ENCODE measurements around the gene CCNDBP1. TPM values are rescaled to one million over a fixed set of nuclear protein-coding genes. Genes with fewer than 3 reads are reported as not detected.

Gene CCNDBP1
- total and polyA plus RNA-seq, 5 donors from 2014 or later: 111 to 352 (median 303) TPM

DNA sequence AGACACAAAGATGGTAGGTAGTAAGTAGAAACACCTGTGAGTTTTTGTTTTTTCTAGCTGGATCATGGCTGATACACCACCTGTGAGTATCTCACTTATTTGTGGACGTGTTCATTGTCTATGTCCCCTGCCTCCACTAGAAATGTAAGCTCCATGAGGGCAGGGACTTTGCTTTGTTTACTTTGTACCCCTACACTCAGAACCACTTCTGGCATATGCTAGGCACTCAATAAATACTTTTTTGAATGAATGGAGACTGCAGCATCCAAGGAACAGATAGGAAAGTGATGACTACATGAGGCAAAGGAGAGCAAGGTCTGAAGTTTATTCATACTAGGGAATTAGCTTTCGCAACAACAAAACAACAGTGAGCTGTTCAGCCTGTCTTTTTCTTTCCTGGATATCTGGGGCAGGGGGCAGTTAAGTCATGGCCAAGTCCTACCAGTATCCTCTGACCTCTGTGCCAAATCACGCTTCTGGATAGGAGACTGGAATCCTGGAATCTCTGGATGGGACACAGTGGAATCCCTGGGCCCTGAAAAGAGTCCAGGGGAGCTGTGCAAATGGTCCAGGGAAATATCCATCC is 47.2 kb downstream of the CCNDBP1 start:
- Mint-ChIP-seq H3K4me3 (no peak overlapping the region), H3K27ac (no peak overlapping the region)

GRCh38 chr15:43235536-43235935 is 50.3 kb downstream of the CCNDBP1 start:
- peaks cover 0 to 4% (median 0%) of the 10 kb centered on the region in 7 donors for H3K9me3 Mint-ChIP-seq

More for the DNA sequence above, 47.2 kb downstream of the CCNDBP1 start:
- DNase-seq (no peak), ATAC-seq (ENCODE audit: low read depth in 2 of 2) (no peak)
- Histone ChIP-seq H3K9me3 (ENCODE audit: control insufficient read depth in 2 of 2, low read length in 2 of 2) (no peaks in the 10 kb centered on the region), H3K27ac (ENCODE audit: insufficient read depth, low read length, poor library complexity, severe bottlenecking) (no peak overlapping the region), H3K4me3 (ENCODE audit: low read depth, low read length) (no peak overlapping the region), H3K4me1 (ENCODE audit: control insufficient read depth, insufficient read depth, low read length, poor library complexity, severe bottlenecking) (no peaks in the 10 kb centered on the region), H3K27me3 (ENCODE audit: control insufficient read depth, insufficient read depth, low read length) (no peaks in the 10 kb centered on the region), H3K36me3 (ENCODE audit: control insufficient read depth, insufficient read depth, low read length) (no peaks in the 10 kb centered on the region)
- H3K36me3 Mint-ChIP-seq: no peaks in the 10 kb centered on the region
- peaks cover 28% of the 10 kb centered on the region for H3K27me3 Mint-ChIP-seq
- no peaks in the 10 kb centered on the region for H3K4me1 Mint-ChIP-seq
- H3K9me3 Mint-ChIP-seq: peaks cover 0 to 4% (median 0%) of the 10 kb centered on the region in 7 donors

GRCh38 chr15:43237842-43238470 is 52.8 kb downstream of the CCNDBP1 start:
- H3K27me3 ChIP-seq (ENCODE audit: control insufficient read depth, insufficient read depth, low read length): peaks cover 3% of the 10 kb centered on the region
- Mint-ChIP-seq H3K36me3 (no peaks in the 10 kb centered on the region), H3K27me3 (peaks cover 34% of the 10 kb centered on the region), H3K4me1 (no peaks in the 10 kb centered on the region), H3K4me3 (no peak overlapping the region), H3K27ac (no peak overlapping the region), H3K9me3 (peaks cover 0 to 4% (median 0%) of the 10 kb centered on the region in 7 donors)
- H3K4me1 ChIP-seq (ENCODE audit: control insufficient read depth, insufficient read depth, low read length, poor library complexity, severe bottlenecking): no peaks in the 10 kb centered on the region
- no peak overlapping the region for H3K4me3 ChIP-seq (ENCODE audit: low read depth, low read length)
- DNase-seq (no peak), ATAC-seq (ENCODE audit: low read depth in 2 of 2) (no peak)
- H3K27ac ChIP-seq (ENCODE audit: insufficient read depth, low read length, poor library complexity, severe bottlenecking): no peak overlapping the region
- H3K9me3 ChIP-seq (ENCODE audit: control insufficient read depth in 2 of 2, low read length in 2 of 2): no peaks in the 10 kb centered on the region
- H3K36me3 ChIP-seq (ENCODE audit: control insufficient read depth, insufficient read depth, low read length): no peaks in the 10 kb centered on the region

More at GRCh38 chr15:43235536-43235935, 50.3 kb downstream of the CCNDBP1 start:
- no peaks in the 10 kb centered on the region for H3K36me3 Mint-ChIP-seq
- H3K9me3 ChIP-seq (ENCODE audit: control insufficient read depth in 2 of 2, low read length in 2 of 2): no peaks in the 10 kb centered on the region
- no peak for ATAC-seq (ENCODE audit: low read depth in 2 of 2)
- H3K4me1 Mint-ChIP-seq: no peaks in the 10 kb centered on the region
- no peak overlapping the region for H3K4me3 ChIP-seq (ENCODE audit: low read depth, low read length)
- no peak overlapping the region for H3K27ac ChIP-seq (ENCODE audit: insufficient read depth, low read length, poor library complexity, severe bottlenecking)
- no peaks in the 10 kb centered on the region for H3K4me1 ChIP-seq (ENCODE audit: control insufficient read depth, insufficient read depth, low read length, poor library complexity, severe bottlenecking)
- H3K36me3 ChIP-seq (ENCODE audit: control insufficient read depth, insufficient read depth, low read length): no peaks in the 10 kb centered on the region
- peaks cover 3% of the 10 kb centered on the region for H3K27me3 ChIP-seq (ENCODE audit: control insufficient read depth, insufficient read depth, low read length)
- no peak overlapping the region for H3K4me3 Mint-ChIP-seq
- H3K27ac Mint-ChIP-seq: no peak overlapping the region
- DNase-seq: no peak
- peaks cover 29% of the 10 kb centered on the region for H3K27me3 Mint-ChIP-seq

DNA sequence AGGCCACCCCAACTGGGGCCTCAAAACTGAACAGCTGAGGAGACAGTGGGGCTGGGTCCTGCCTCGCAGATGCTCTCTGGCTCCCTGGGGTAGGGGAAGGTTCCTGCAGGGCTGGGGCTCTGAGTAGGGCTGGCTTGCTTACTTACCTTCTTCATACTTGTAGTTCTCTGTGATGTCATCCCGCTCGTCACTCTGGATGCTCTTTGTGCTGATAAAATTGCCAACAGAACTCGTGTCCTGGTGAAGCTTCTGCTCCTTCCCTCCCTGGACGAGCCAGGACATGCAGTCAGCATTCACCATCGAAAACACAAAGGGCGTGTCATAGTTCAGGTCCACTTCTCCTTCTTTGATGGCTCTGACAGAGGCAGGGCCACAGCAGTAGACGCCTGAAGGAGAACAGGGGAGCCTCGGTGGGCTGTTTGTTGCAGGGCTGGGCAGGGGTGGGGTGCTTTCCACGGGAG is 53.5 kb downstream of the CCNDBP1 start:
- no peak overlapping the region for H3K27ac ChIP-seq (ENCODE audit: insufficient read depth, low read length, poor library complexity, severe bottlenecking)
- no peak for DNase-seq
- H3K27ac Mint-ChIP-seq: no peak overlapping the region
- no peaks in the 10 kb centered on the region for H3K4me1 Mint-ChIP-seq
- H3K9me3 Mint-ChIP-seq: peaks cover 0 to 4% (median 0%) of the 10 kb centered on the region in 7 donors
- no peaks in the 10 kb centered on the region for H3K4me1 ChIP-seq (ENCODE audit: control insufficient read depth, insufficient read depth, low read length, poor library complexity, severe bottlenecking)
- no peak for ATAC-seq (ENCODE audit: low read depth in 2 of 2)
- no peaks in the 10 kb centered on the region for H3K36me3 ChIP-seq (ENCODE audit: control insufficient read depth, insufficient read depth, low read length)
- H3K36me3 Mint-ChIP-seq: no peaks in the 10 kb centered on the region
- H3K9me3 ChIP-seq (ENCODE audit: control insufficient read depth in 2 of 2, low read length in 2 of 2): no peaks in the 10 kb centered on the region
- H3K4me3 ChIP-seq (ENCODE audit: low read depth, low read length): no peak overlapping the region
- H3K27me3 ChIP-seq (ENCODE audit: control insufficient read depth, insufficient read depth, low read length): peaks cover 3% of the 10 kb centered on the region
- H3K27me3 Mint-ChIP-seq: peaks cover 40% of the 10 kb centered on the region
- no peak overlapping the region for H3K4me3 Mint-ChIP-seq

DNA sequence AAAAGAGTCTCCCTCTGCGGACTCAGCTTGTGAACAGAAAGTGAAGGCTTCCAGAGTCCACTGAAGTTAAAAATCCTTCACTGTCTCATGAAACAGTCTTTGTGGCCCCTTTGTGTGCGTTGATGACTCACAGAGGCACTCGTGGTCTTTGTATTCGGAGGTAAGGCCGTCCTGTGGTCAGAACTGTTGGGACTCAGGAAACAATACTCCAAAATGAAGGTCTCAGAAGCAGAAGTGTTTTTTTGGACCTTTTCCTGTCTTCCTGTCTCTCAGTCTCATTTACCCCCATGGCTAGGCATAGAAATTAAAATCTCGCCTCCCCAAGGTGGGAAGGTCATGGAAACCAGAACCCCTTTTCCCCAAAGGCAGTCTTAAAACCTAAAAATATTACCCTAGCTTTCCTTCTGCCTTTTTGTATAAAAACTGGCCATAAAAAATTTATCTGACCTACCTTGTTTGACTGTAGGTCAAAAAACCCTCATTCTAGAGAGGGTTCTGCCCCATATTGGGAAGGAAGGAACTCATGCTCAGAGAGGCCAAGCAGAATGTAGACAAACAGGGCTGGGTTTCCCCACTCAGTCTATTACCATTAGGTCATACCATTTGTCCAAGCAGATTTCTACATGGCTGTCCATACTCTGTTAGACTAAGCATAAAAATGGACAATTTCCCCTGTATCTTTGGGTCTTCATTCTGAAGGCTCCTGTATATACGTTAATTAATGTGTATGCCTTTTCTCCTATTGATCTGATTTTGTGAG is 54.7 kb downstream of the CCNDBP1 start:
- H3K27me3 Mint-ChIP-seq: peaks cover 35% of the 10 kb centered on the region
- DNase-seq: no peak

DNA sequence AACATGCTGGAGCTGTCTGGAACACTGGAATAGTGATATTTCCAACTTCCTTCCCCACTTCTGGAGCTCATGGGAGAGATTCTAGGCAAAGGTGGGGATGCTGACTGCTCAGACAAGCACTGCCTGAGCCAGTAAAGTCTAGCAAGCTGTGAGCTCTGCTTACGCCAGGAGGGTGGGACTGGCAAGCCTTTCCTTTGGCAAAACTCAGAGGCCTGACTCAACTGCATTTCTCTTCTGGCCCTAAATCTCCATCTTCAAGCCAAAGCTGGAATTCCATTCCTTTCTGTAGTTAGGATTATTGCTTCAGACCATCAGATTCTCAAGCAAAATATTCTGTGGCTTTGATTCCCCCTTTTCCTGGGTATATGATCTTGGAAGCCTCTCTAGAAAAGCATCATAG is 55.9 kb downstream of the CCNDBP1 start:
- H3K36me3 ChIP-seq (ENCODE audit: control insufficient read depth, insufficient read depth, low read length): no peaks in the 10 kb centered on the region
- H3K4me3 Mint-ChIP-seq: no peak overlapping the region
- H3K4me3 ChIP-seq (ENCODE audit: low read depth, low read length): no peak overlapping the region
- peaks cover 5% of the 10 kb centered on the region for H3K27me3 ChIP-seq (ENCODE audit: control insufficient read depth, insufficient read depth, low read length)
- H3K27me3 Mint-ChIP-seq: peaks cover 36% of the 10 kb centered on the region
- H3K4me1 Mint-ChIP-seq: no peaks in the 10 kb centered on the region
- no peaks in the 10 kb centered on the region for H3K4me1 ChIP-seq (ENCODE audit: control insufficient read depth, insufficient read depth, low read length, poor library complexity, severe bottlenecking)
- H3K27ac ChIP-seq (ENCODE audit: insufficient read depth, low read length, poor library complexity, severe bottlenecking): no peak overlapping the region
- no peaks in the 10 kb centered on the region for H3K36me3 Mint-ChIP-seq
- H3K9me3 Mint-ChIP-seq: no peaks in the 10 kb centered on the region
- no peak overlapping the region for H3K27ac Mint-ChIP-seq
- ATAC-seq (ENCODE audit: low read depth in 2 of 2) (no peak), DNase-seq (no peak)
- H3K9me3 ChIP-seq (ENCODE audit: control insufficient read depth in 2 of 2, low read length in 2 of 2): no peaks in the 10 kb centered on the region

More for the DNA sequence above, 54.7 kb downstream of the CCNDBP1 start:
- Histone ChIP-seq H3K4me3 (ENCODE audit: low read depth, low read length) (no peak overlapping the region), H3K27me3 (ENCODE audit: control insufficient read depth, insufficient read depth, low read length) (peaks cover 4% of the 10 kb centered on the region), H3K9me3 (ENCODE audit: control insufficient read depth in 2 of 2, low read length in 2 of 2) (no peaks in the 10 kb centered on the region), H3K36me3 (ENCODE audit: control insufficient read depth, insufficient read depth, low read length) (no peaks in the 10 kb centered on the region), H3K4me1 (ENCODE audit: control insufficient read depth, insufficient read depth, low read length, poor library complexity, severe bottlenecking) (no peaks in the 10 kb centered on the region), H3K27ac (ENCODE audit: insufficient read depth, low read length, poor library complexity, severe bottlenecking) (no peak overlapping the region)
- no peak overlapping the region for H3K4me3 Mint-ChIP-seq
- H3K36me3 Mint-ChIP-seq: no peaks in the 10 kb centered on the region
- H3K9me3 Mint-ChIP-seq: peaks cover 0 to 1% (median 0%) of the 10 kb centered on the region in 7 donors
- no peak for ATAC-seq (ENCODE audit: low read depth in 2 of 2)
- no peaks in the 10 kb centered on the region for H3K4me1 Mint-ChIP-seq
- no peak overlapping the region for H3K27ac Mint-ChIP-seq

- H3K27ac Mint-ChIP-seq: no peak overlapping the region
- no peaks in the 10 kb centered on the region for H3K36me3 ChIP-seq (ENCODE audit: control insufficient read depth, insufficient read depth, low read length)
- peaks cover 27% of the 10 kb centered on the region for H3K27me3 Mint-ChIP-seq
- no peaks in the 10 kb centered on the region for H3K4me1 Mint-ChIP-seq
- ATAC-seq (ENCODE audit: low read depth in 2 of 2) (no peak), DNase-seq (no peak)
- no peak overlapping the region for H3K4me3 ChIP-seq (ENCODE audit: low read depth, low read length)
- H3K27ac ChIP-seq (ENCODE audit: insufficient read depth, low read length, poor library complexity, severe bottlenecking): no peak overlapping the region
- H3K9me3 Mint-ChIP-seq: no peaks in the 10 kb centered on the region
- H3K36me3 Mint-ChIP-seq: no peaks in the 10 kb centered on the region
- no peak overlapping the region for H3K4me3 Mint-ChIP-seq
- no peaks in the 10 kb centered on the region for H3K4me1 ChIP-seq (ENCODE audit: control insufficient read depth, insufficient read depth, low read length, poor library complexity, severe bottlenecking)
- peaks cover 9% of the 10 kb centered on the region for H3K27me3 ChIP-seq (ENCODE audit: control insufficient read depth, insufficient read depth, low read length)
- H3K9me3 ChIP-seq (ENCODE audit: control insufficient read depth in 2 of 2, low read length in 2 of 2): no peaks in the 10 kb centered on the region
These were observed 57.4 kb downstream of the CCNDBP1 start for GRCh38 chr15:43242616-43243015.

Data from CD4-positive, CD25-positive, alpha-beta regulatory T cell (primary cell).